Keratinocyte (primary cell): ENCODE data around the gene SLF2. TPM values are rescaled to one million over a fixed set of nuclear protein-coding genes. Genes with fewer than 3 reads are reported as not detected.

Experiments
- DNase-seq: peaks from one replicate; pipeline ENCODE4 v3.0.0-alpha.2; 2011; ENCODE audit warnings: low read depth, missing footprints, low spot score
- FAIRE-seq: peaks from 2 replicates; lab custom pipeline; 2011; peaks lifted over from hg19 to GRCh38; lab: Jason Lieb, UNC
- H2AFZ ChIP-seq: 2 replicates; pipeline ENCODE4 v1.6.0; 2012; ENCODE audit warnings: low read length, control low read depth, inconsistent platforms; ENCODE audit not compliant: control insufficient read depth
- H3K27ac ChIP-seq: 2 replicates; pipeline ENCODE4 v1.5.1; 2011; ENCODE audit warnings: low read length; ENCODE audit not compliant: control insufficient read depth, insufficient read depth
- H3K27me3 ChIP-seq: 3 replicates; pipeline ENCODE4 v1.6.0; 2011; ENCODE audit warnings: low read length; ENCODE audit not compliant: control insufficient read depth, insufficient read depth; ENCODE audit errors: extremely low read depth
- H3K36me3 ChIP-seq, 2 experiments: 2 replicates in 1 of 2; 3 replicates in 1 of 2; pipeline ENCODE4 v1.5.1; 2011; ENCODE audit warnings: low read length in 2 of 2, mild to moderate bottlenecking in 1 of 2; ENCODE audit not compliant: control insufficient read depth in 2 of 2, insufficient read depth in 2 of 2; ENCODE audit errors: extremely low read depth in 1 of 2
- H3K4me1 ChIP-seq: 3 replicates; pipeline ENCODE4 v1.5.1; 2011; ENCODE audit warnings: low read length; ENCODE audit not compliant: control insufficient read depth, insufficient read depth; ENCODE audit errors: extremely low read depth
- H3K4me2 ChIP-seq: 3 replicates; pipeline ENCODE4 v1.6.0; 2011; ENCODE audit warnings: low read depth, low read length; ENCODE audit not compliant: control insufficient read depth, insufficient read depth; ENCODE audit errors: extremely low read depth
- H3K4me3 ChIP-seq, 3 experiments: fragments of 200-600 bp in 1 of 3; sonication (generic) in 1 of 3; 2 replicates in 2 of 3; 3 replicates in 1 of 3; pipeline ENCODE4 v1.5.1; 2011 to 2016; ENCODE audit warnings: low read length in 3 of 3, mild to moderate bottlenecking in 3 of 3, control low read depth in 2 of 3, inconsistent platforms in 1 of 3, low read depth in 1 of 3, mixed read lengths in 1 of 3, mixed run types in 1 of 3, moderate library complexity in 1 of 3; ENCODE audit not compliant: control insufficient read depth in 2 of 3, insufficient read depth in 2 of 3; ENCODE audit errors: extremely low read depth in 1 of 3
- H3K79me2 ChIP-seq: 2 replicates; pipeline ENCODE4 v1.6.0; 2012; ENCODE audit warnings: low read length; ENCODE audit not compliant: control insufficient read depth, insufficient read depth
- H3K9ac ChIP-seq: 3 replicates; pipeline ENCODE4 v1.6.0; 2011; ENCODE audit warnings: low read length; ENCODE audit not compliant: control insufficient read depth, insufficient read depth; ENCODE audit errors: extremely low read depth
- H3K9me1 ChIP-seq: 3 replicates; pipeline ENCODE4 v1.6.0; 2011; ENCODE audit warnings: low read length; ENCODE audit not compliant: control insufficient read depth, insufficient read depth; ENCODE audit errors: extremely low read depth
- H3K9me3 ChIP-seq: 2 replicates; pipeline ENCODE4 v1.5.1; 2012; ENCODE audit warnings: low read depth, low read length; ENCODE audit not compliant: control insufficient read depth
- H4K20me1 ChIP-seq: 3 replicates; pipeline ENCODE4 v1.6.0; 2011; ENCODE audit warnings: low read length; ENCODE audit not compliant: control insufficient read depth, insufficient read depth; ENCODE audit errors: extremely low read depth
- EZH2 ChIP-seq: IDR thresholded peaks from one replicate; pipeline ENCODE4 v1.6.1; 2012; ENCODE audit warnings: inconsistent platforms, mild to moderate bottlenecking, low read length, moderate library complexity
- dilution Hi-C: fragments of 300-500 bp; cut with MboI; formaldehyde crosslinking; loops from one replicate; pipeline ENCODE4 v1.7.0; 2020; ENCODE audit warnings: low sequenced_read_pairs; ENCODE audit not compliant: extremely low pct_ligation_motif_present
- polyA plus RNA-seq, 5 experiments: library from polyadenylated mRNA; depleted of rRNA in 3 of 5; stranded (reverse) in 3 of 5; stranded (forward) in 1 of 5; unstranded in 1 of 5; fragments of >200 nt; gene quantifications; 1 replicate in 1 of 5; 2 replicates in 3 of 5; 3 replicates in 1 of 5; pipeline versions ENCODE4 v1.2.1 to v1.2.3, GENCODE V29; 2011 to 2012; ENCODE audit warnings: missing spikeins in 2 of 5, low read depth in 1 of 5, low replicate concordance in 1 of 5
- TF ChIP-seq, protein P1 (sequence below), 3 experiments: IDR thresholded peaks in 1 of 3; conservative IDR thresholded peaks in 1 of 3; optimal IDR thresholded peaks in 1 of 3; 2 replicates in 2 of 3; 3 replicates in 1 of 3; pipeline versions ENCODE3 to v1.5.1; 2011; ENCODE audit warnings: low read length in 3 of 3, mild to moderate bottlenecking in 3 of 3, moderate library complexity in 2 of 3, control low read depth in 1 of 3, inconsistent platforms in 1 of 3; ENCODE audit not compliant: insufficient read depth in 2 of 3; ENCODE audit errors: extremely low read depth in 1 of 3

SLF2 gene
- polyA plus RNA-seq, 1 donor (not counting 4 experiments of a cell fraction or from before 2014, with no cell fraction given), result 7.1 TPM

DNA sequence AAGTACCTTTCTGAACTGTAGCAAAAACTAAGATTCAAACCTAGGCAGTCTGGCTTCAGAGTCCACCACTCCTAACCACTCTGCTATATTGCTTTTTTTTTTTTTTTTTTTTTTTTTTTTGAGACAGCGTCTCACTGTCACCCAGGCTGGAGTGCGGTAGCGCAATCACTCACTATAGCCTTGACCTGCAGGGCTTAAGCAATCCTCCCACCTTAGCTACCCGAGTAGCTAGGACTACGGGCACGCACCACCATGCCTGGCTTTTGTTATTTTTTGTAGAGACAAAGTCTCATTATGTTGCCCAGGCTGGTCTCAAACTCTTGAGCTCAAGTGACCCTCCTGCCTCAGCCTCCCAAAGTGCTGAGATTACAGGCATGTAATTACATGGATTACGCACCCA is 10.1 kb upstream of the SLF2 start:
- H3K27ac ChIP-seq, result no peak overlapping the region
- no peaks in the 10 kb centered on the region for H3K79me2 ChIP-seq
- H3K27me3 ChIP-seq, result peaks cover 8% of the 10 kb centered on the region
- no peaks in the 10 kb centered on the region for H3K9me1 ChIP-seq
- H3K4me2 ChIP-seq, result no peak overlapping the region
- H2AFZ ChIP-seq, result no peak overlapping the region
- H3K36me3 ChIP-seq, result no peaks in the 10 kb centered on the region
- peaks cover 3% of the 10 kb centered on the region for H3K4me1 ChIP-seq
- H3K9me3 ChIP-seq, result no peaks in the 10 kb centered on the region
- TF ChIP-seq, protein P1, sequence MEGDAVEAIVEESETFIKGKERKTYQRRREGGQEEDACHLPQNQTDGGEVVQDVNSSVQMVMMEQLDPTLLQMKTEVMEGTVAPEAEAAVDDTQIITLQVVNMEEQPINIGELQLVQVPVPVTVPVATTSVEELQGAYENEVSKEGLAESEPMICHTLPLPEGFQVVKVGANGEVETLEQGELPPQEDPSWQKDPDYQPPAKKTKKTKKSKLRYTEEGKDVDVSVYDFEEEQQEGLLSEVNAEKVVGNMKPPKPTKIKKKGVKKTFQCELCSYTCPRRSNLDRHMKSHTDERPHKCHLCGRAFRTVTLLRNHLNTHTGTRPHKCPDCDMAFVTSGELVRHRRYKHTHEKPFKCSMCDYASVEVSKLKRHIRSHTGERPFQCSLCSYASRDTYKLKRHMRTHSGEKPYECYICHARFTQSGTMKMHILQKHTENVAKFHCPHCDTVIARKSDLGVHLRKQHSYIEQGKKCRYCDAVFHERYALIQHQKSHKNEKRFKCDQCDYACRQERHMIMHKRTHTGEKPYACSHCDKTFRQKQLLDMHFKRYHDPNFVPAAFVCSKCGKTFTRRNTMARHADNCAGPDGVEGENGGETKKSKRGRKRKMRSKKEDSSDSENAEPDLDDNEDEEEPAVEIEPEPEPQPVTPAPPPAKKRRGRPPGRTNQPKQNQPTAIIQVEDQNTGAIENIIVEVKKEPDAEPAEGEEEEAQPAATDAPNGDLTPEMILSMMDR (optimal IDR thresholded peaks at IDR 0.05 in 1 of 3, IDR thresholded peaks at IDR 0.05 in 1 of 3, conservative IDR thresholded peaks at IDR 0.05 in 1 of 3; ENCODE audit: extremely low read depth in 1 of 3, insufficient read depth in 2 of 3, low read length in 3 of 3), result no peak
- no peak for TF ChIP-seq EZH2
- no peak overlapping the region for H3K9ac ChIP-seq
- dilution Hi-C loops, result no loop called here
- FAIRE-seq, result no peak
- DNase-seq, result no peak
- H4K20me1 ChIP-seq, result no peaks in the 10 kb centered on the region
- H3K4me3 ChIP-seq, result no peak overlapping the region

DNA sequence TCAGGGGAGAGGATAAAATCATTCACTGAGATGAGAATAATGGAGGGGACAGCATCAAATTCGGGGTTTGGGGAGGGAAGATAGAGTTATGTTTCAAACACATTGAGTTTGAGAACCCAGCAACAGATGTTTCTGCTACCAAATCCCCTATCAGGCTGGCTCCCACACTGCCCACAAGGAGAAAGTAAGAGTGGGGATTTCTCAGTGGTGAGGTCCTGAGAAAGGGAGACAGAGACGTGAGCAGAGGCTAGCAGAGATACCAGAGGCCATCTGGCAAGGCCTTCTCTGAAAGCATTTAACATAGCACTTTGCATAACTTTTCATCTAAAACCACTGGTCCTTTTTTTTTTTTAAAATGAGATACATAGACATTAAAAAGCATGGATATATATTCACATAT is 7.8 kb upstream of the SLF2 start:
- Histone ChIP-seq H3K9ac (no peak overlapping the region), H3K79me2 (no peaks in the 10 kb centered on the region), H3K9me1 (no peaks in the 10 kb centered on the region), H3K4me3 (no peak overlapping the region), H3K4me1 (peaks cover 3% of the 10 kb centered on the region), H4K20me1 (no peaks in the 10 kb centered on the region), H3K9me3 (no peaks in the 10 kb centered on the region), H3K4me2 (no peak overlapping the region), H2AFZ (no peak overlapping the region), H3K27me3 (peaks cover 8% of the 10 kb centered on the region), H3K27ac (no peak overlapping the region), H3K36me3 (no peaks in the 10 kb centered on the region)
- DNase-seq (no peak), FAIRE-seq (no peak)
- no peak for TF ChIP-seq EZH2
- TF ChIP-seq, protein P1 (optimal IDR thresholded peaks at IDR 0.05 in 1 of 3, IDR thresholded peaks at IDR 0.05 in 1 of 3, conservative IDR thresholded peaks at IDR 0.05 in 1 of 3; ENCODE audit: extremely low read depth in 1 of 3, insufficient read depth in 2 of 3, low read length in 3 of 3), result no peak
- dilution Hi-C loops, result no loop called here
